ENCODE results near the gene CASP1. TPM values are rescaled to one million over a fixed set of nuclear protein-coding genes. Genes with fewer than 3 reads are reported as not detected.

CASP1 gene
- total RNA-seq, 2 donors from 2014 or later = 9.1 to 10.1 TPM

GRCh38 chr11:104979839-104980238, 55.1 kb downstream of the CASP1 start:
- ATAC-seq (ENCODE audit: insufficient number of reproducible peaks, low FRiP score, low read depth) = no peak

More at GRCh38 chr11:104979839-104980238, 55.1 kb downstream of the CASP1 start:
- no peaks in the 10 kb centered on the region for H3K27me3 ChIP-seq (replicated peaks; ENCODE audit: insufficient read depth)
- no peak for DNase-seq (ENCODE audit: low spot score)
- no peak overlapping the region for H3K27ac ChIP-seq
- no peaks in the 10 kb centered on the region for H3K4me1 ChIP-seq (ENCODE audit: control insufficient read depth in 1 of 2, low read depth in 2 of 2)
- no peaks in the 10 kb centered on the region for H3K36me3 ChIP-seq
- no peak overlapping the region for H3K4me3 ChIP-seq
- H3K9me3 ChIP-seq = no peaks in the 10 kb centered on the region
- no peak for TF ChIP-seq CTCF (IDR thresholded peaks at IDR 0.05)

Other genes with a start within 250 kb of the CASP1 start
- 1 to 10 TPM; 4.7 to 7.8 TPM for gene CASP12, start 136.7 kb downstream of the CASP1 start, total RNA-seq
- gene CASP4, start 66.6 kb downstream of the CASP1 start, total RNA-seq = 100 to 1,000 TPM in 1 of 2 donors, 10 to 100 TPM in 1; 72.7 to 199 TPM
- 1 to 10 TPM in 1 of 2 donors, not detected in 1; 4.0 TPM for gene CASP5, start 12.0 kb downstream of the CASP1 start, total RNA-seq
- gene CARD16, start 10.2 kb upstream of the CASP1 start, total RNA-seq = 10 to 100 TPM in 1 of 2 donors, under 1 TPM in 1; 0.81 to 13.5 TPM
- gene CARD18, start 104.6 kb upstream of the CASP1 start, total RNA-seq = not detected

Measured in thoracic aorta (tissue), 2 donors.